ENCODE data around the gene ALDH5A1.

DNA sequence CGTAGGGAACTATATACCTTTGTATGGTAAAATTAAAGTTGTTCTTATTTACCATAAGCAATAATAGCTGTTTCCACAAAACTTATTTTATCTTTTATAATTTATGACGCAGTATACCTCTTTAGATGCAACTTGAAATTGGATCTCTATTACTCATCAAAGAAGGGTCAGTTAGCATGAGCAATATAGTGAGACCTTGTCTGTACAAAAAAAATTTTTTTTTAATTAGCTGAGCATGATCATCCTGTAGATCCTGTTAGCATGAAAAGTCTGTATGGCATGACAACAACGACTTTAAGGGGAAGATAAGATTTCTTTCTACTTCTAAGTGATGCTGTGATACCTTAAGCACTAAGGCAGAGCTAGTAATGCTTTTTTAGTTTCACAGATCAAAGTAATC is 5.9 kb downstream of the ALDH5A1 start:
- TF ChIP-seq POLR2AphosphoS5 (IDR thresholded peaks at IDR 0.05) (no peak), POLR2A (IDR thresholded peaks at IDR 0.05) (no peak)
- TF ChIP-seq, protein P1, sequence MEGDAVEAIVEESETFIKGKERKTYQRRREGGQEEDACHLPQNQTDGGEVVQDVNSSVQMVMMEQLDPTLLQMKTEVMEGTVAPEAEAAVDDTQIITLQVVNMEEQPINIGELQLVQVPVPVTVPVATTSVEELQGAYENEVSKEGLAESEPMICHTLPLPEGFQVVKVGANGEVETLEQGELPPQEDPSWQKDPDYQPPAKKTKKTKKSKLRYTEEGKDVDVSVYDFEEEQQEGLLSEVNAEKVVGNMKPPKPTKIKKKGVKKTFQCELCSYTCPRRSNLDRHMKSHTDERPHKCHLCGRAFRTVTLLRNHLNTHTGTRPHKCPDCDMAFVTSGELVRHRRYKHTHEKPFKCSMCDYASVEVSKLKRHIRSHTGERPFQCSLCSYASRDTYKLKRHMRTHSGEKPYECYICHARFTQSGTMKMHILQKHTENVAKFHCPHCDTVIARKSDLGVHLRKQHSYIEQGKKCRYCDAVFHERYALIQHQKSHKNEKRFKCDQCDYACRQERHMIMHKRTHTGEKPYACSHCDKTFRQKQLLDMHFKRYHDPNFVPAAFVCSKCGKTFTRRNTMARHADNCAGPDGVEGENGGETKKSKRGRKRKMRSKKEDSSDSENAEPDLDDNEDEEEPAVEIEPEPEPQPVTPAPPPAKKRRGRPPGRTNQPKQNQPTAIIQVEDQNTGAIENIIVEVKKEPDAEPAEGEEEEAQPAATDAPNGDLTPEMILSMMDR (IDR thresholded peaks at IDR 0.05) = no peak

Measured in gastroesophageal sphincter (tissue), 3 donors.